Measurements from ENCODE around the gene SERPINA6. TPM values are rescaled to one million over a fixed set of nuclear protein-coding genes. Genes with fewer than 3 reads are reported as not detected.

SERPINA6 gene
- total and polyA plus RNA-seq, 4 donors, result 0.18 to 0.77 (median 0.35) TPM

- Histone ChIP-seq H3K27ac (ENCODE audit: low read depth in 1 of 2, low read length in 1 of 2) (no peak overlapping the region), H3K9ac (ENCODE audit: insufficient read depth in 1 of 2, low read length in 2 of 2) (no peak overlapping the region), H3K9me3 (ENCODE audit: control insufficient read depth in 4 of 4, insufficient read depth in 3 of 4, low read length in 3 of 4) (peaks cover 0 to 2% (median 0%) of the 10 kb centered on the region in 4 donors), H3K4me1 (ENCODE audit: control insufficient read depth in 5 of 5, insufficient read depth in 5 of 5, low read length in 5 of 5) (no peaks in the 10 kb centered on the region), H3K4me3 (no peak overlapping the region), H3K27me3 (ENCODE audit: control insufficient read depth in 3 of 3, insufficient read depth in 3 of 3, low read length in 2 of 3) (no peaks in the 10 kb centered on the region), H3K36me3 (ENCODE audit: control insufficient read depth in 4 of 4, insufficient read depth in 4 of 4, low read length in 4 of 4) (no peaks in the 10 kb centered on the region)
- no peak for ATAC-seq (ENCODE audit: insufficient read depth, low FRiP score)
- DNase-seq, result no peak
- 55 to 85% methylated on average over 4 of the region's 4 CpGs for WGBS, 2 donors
- TF ChIP-seq CTCF (IDR thresholded peaks at IDR 0.05; ENCODE audit: control extremely low read depth, extremely low read depth), result no peak
Measured at GRCh38 chr14:94334872-94335271, 11.7 kb upstream of the SERPINA6 start.

DNA sequence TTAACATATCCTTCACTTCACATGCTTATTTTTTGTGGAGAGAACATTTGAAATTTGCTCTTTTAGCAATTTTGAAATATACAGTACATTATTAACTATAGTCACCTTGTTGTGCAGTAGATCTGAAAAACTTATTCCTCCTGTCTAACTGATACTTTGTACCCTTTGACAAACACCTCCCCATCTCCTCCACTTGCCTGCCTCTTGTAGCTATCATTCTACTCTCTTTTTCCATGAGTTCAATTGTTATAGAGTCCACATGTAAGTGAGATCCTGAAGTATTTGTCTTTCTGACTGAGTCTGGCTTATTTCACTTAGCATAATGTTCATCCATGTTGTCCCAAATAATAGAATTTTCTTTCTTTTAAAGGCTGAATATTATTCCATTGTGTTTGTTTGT is 9.5 kb upstream of the SERPINA6 start:
- Histone ChIP-seq H3K27me3 (ENCODE audit: control insufficient read depth in 3 of 3, insufficient read depth in 3 of 3, low read length in 2 of 3) (no peaks in the 10 kb centered on the region), H3K9me3 (ENCODE audit: control insufficient read depth in 4 of 4, insufficient read depth in 3 of 4, low read length in 3 of 4) (peaks cover 0 to 2% (median 0%) of the 10 kb centered on the region in 4 donors), H3K4me1 (ENCODE audit: control insufficient read depth in 5 of 5, insufficient read depth in 5 of 5, low read length in 5 of 5) (no peaks in the 10 kb centered on the region), H3K4me3 (no peak overlapping the region), H3K36me3 (ENCODE audit: control insufficient read depth in 4 of 4, insufficient read depth in 4 of 4, low read length in 4 of 4) (no peaks in the 10 kb centered on the region), H3K9ac (ENCODE audit: insufficient read depth in 1 of 2, low read length in 2 of 2) (no peak overlapping the region), H3K27ac (ENCODE audit: low read depth in 1 of 2, low read length in 1 of 2) (no peak overlapping the region)
- DNase-seq, result no peak
- TF ChIP-seq CTCF (IDR thresholded peaks at IDR 0.05; ENCODE audit: control extremely low read depth, extremely low read depth), result no peak
- no peak for ATAC-seq (ENCODE audit: insufficient read depth, low FRiP score)

GRCh38 chr14:94332063-94332583 is 9.0 kb upstream of the SERPINA6 start:
- Histone ChIP-seq H3K27me3 (ENCODE audit: control insufficient read depth in 3 of 3, insufficient read depth in 3 of 3, low read length in 2 of 3) (no peaks in the 10 kb centered on the region), H3K4me1 (ENCODE audit: control insufficient read depth in 5 of 5, insufficient read depth in 5 of 5, low read length in 5 of 5) (no peaks in the 10 kb centered on the region), H3K36me3 (ENCODE audit: control insufficient read depth in 4 of 4, insufficient read depth in 4 of 4, low read length in 4 of 4) (no peaks in the 10 kb centered on the region), H3K9me3 (ENCODE audit: control insufficient read depth in 4 of 4, insufficient read depth in 3 of 4, low read length in 3 of 4) (peaks cover 0 to 2% (median under 1%) of the 10 kb centered on the region in 4 donors), H3K4me3 (no peak overlapping the region), H3K9ac (ENCODE audit: insufficient read depth in 1 of 2, low read length in 2 of 2) (no peak overlapping the region), H3K27ac (ENCODE audit: low read depth in 1 of 2, low read length in 1 of 2) (no peak overlapping the region)
- DNase-seq (no peak), ATAC-seq (ENCODE audit: insufficient read depth, low FRiP score) (no peak)
- 68 to 78% methylated on average over 7 of the region's 7 CpGs for WGBS, 2 donors
- TF ChIP-seq CTCF (IDR thresholded peaks at IDR 0.05; ENCODE audit: control extremely low read depth, extremely low read depth), result no peak

DNA sequence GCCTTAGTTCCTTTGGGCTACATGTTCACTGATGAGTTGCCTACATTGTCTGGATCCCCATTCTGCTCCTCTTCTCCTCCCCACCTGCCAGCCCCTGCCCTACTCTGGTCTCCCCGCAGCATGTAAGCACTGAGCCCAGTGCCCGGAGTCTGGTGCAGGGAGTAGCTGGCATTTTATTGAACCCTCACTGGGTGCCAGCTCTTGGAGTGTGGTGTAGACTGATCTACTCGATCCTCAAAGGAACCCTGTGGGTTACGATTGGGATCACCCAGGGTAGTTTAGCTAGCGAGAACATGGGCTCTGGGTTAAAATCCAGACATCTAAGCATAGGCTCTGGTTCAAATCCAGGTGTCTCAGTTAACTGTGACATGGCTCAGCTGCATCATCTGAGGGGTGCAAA is 8.3 kb upstream of the SERPINA6 start:
- DNase-seq (no peak), ATAC-seq (ENCODE audit: insufficient read depth, low FRiP score) (no peak)
- Histone ChIP-seq H3K27me3 (ENCODE audit: control insufficient read depth in 3 of 3, insufficient read depth in 3 of 3, low read length in 2 of 3) (no peaks in the 10 kb centered on the region), H3K9me3 (ENCODE audit: control insufficient read depth in 4 of 4, insufficient read depth in 3 of 4, low read length in 3 of 4) (peaks cover 0 to 2% (median under 1%) of the 10 kb centered on the region in 4 donors), H3K36me3 (ENCODE audit: control insufficient read depth in 4 of 4, insufficient read depth in 4 of 4, low read length in 4 of 4) (no peaks in the 10 kb centered on the region), H3K4me3 (no peak overlapping the region), H3K9ac (ENCODE audit: insufficient read depth in 1 of 2, low read length in 2 of 2) (no peak overlapping the region), H3K4me1 (ENCODE audit: control insufficient read depth in 5 of 5, insufficient read depth in 5 of 5, low read length in 5 of 5) (no peaks in the 10 kb centered on the region), H3K27ac (ENCODE audit: low read depth in 1 of 2, low read length in 1 of 2) (no peak overlapping the region)
- TF ChIP-seq CTCF (IDR thresholded peaks at IDR 0.05; ENCODE audit: control extremely low read depth, extremely low read depth), result no peak
- WGBS, 2 donors, result 92 to 95% methylated on average over 5 of the region's 5 CpGs

Measured in lung (tissue), 12 donors.